Adrenal gland (tissue), 12 donors: ENCODE data around the gene SLPI. TPM values are rescaled to one million over a fixed set of nuclear protein-coding genes. Genes with fewer than 3 reads are reported as not detected.

Experiments
- DNase-seq, 7 donors: peaks; one replicate each; pipeline ENCODE4 v3.0.0-alpha.2; 2019 to 2020
- H3K27ac ChIP-seq, 5 donors: fragments of 200-600 bp; sonication (generic) in 4 of 5; 1 replicate in 3 of 5; 2 replicates in 2 of 5; pipeline versions ENCODE4 v1.5.1 to v1.8.0; 2016 to 2020; ENCODE audit warnings: mild to moderate bottlenecking in 1 of 5
- H3K27me3 ChIP-seq: fragments of 200-600 bp; 2 replicates; pipeline ENCODE4 v1.8.0; 2021
- H3K36me3 ChIP-seq, 2 donors: fragments of 200-600 bp; replicated peaks in 1 of 2; 1 replicate in 1 of 2; 2 replicates in 1 of 2; pipeline versions ENCODE4 v1.5.1 to v1.8.0; 2018 to 2022
- H3K4me1 ChIP-seq, 2 donors: fragments of 200-600 bp; replicated peaks in 1 of 2; 1 replicate in 1 of 2; 2 replicates in 1 of 2; pipeline versions ENCODE4 v1.5.1 to v1.8.0; 2018 to 2021
- H3K4me3 ChIP-seq, 4 donors: fragments of 200-600 bp; sonication (generic) in 3 of 4; one replicate each; pipeline ENCODE4 v1.5.1; 2016 to 2018
- H3K9me3 ChIP-seq, 3 donors: fragments of 200-600 bp; sonication (generic) in 1 of 3; replicated peaks in 1 of 3; 1 replicate in 2 of 3; 2 replicates in 1 of 3; pipeline versions ENCODE4 v1.5.1 to v1.8.0; 2016 to 2021
- POLR2A ChIP-seq, 2 donors: fragments of 450-650 bp; IDR thresholded peaks; one replicate each; pipeline ENCODE4 v1.6.1; 2017; ENCODE audit warnings: antibody characterized with exemption in 2 of 2, mild to moderate bottlenecking in 2 of 2, moderate library complexity in 1 of 2
- WGBS, 4 donors: extraction: QIAGEN DNeasy Blood & Tissue Kit in 2 of 4; methylation state at CpG; one replicate each; pipeline versions ENCODE4 v1.1.5 to v1.1.7; 2013 to 2017; 5-methylcytosine and 5-hydroxymethylcytosine counted together
- intact Hi-C, 2 donors: fragments of 100-400 bp; cut with DNase I; formaldehyde crosslinking; loops; one replicate each; pipeline versions ENCODE4 v1.14.1 to v1.15.0; 2022 to 2023
- polyA plus RNA-seq, 3 donors: library from polyadenylated mRNA; stranded (reverse); fragments of 200-250 nt in 2 of 3; fragments of 350-450 nt in 1 of 3; fragmentation: Illumina TruSeq in 1 of 3; extraction: RNeasy Lipid Tissue Mini Kit (QIAGEN cat#74804) in 1 of 3; gene quantifications; one replicate each; pipeline ENCODE4 v1.2.3, GENCODE V29; 2013 to 2014
- total RNA-seq, 9 donors: library from RNA; depleted of rRNA in 4 of 9; stranded (reverse); fragments of >200 nt in 4 of 9; fragments of 120-200 nt in 1 of 9; fragmentation: NEBNext Ultra II Directional in 1 of 9; extraction: Animal tissue kit (Norgen Biotek cat#: 25700) in 1 of 9; gene quantifications; one replicate each; pipeline versions ENCODE4 v1.1.0 to v1.2.4, GENCODE V29; 2013 to 2023
- TF ChIP-seq, protein P1 (sequence below), 6 experiments: fragments of 450-650 bp in 4 of 6; fragments of 200-600 bp in 2 of 6; sonication (generic) in 1 of 6; IDR thresholded peaks; 1 replicate in 5 of 6; 2 replicates in 1 of 6; pipeline versions ENCODE4 v1.5.1 to v1.8.0; 2016 to 2021; ENCODE audit warnings: antibody characterized with exemption in 6 of 6, mild to moderate bottlenecking in 2 of 6, moderate library complexity in 1 of 6
- donor health status: healthy with polysubstance abuse.
- donor health status: Bipolar disorder and iron deficiency.
- donor health status: DM: yes; HTN: yes; CAD: no.
- donor health status: DM: no; HTN: no; CAD: no.
- donor health status: DM: no; HTN: no; CAD: no.
- donor health status: DM: yes; HTN: yes; CAD: no.

Gene SLPI
- total and polyA plus RNA-seq, 12 donors = 1.8 to 33.7 (median 6.6) TPM; not detected in 3

DNA sequence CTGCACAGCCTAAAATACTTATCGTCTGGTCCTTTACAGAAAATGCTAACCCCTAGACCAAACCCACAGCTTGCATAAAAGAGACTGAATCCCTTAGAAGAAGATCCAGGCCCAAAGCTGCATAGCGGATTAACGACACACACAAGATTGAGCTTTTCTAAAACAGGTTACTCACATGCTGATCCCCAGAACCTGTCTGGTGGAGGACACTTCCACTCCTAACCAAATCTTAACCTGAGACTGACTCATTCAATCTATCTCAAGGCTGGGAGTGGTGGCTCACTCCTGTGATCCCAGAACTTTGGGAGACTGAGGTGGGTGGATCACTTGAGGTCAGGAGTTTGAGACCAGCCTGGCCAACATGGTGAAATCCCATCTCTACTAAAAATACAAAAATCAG, 2.8 kb upstream of the SLPI start:
- intact Hi-C loops = no loop called here
- no peaks in the 10 kb centered on the region for H3K4me1 ChIP-seq
- no peak overlapping the region for H3K4me3 ChIP-seq
- 60 to 91% (median 79%) methylated on average over 3 of the region's 3 CpGs for WGBS, 4 donors
- H3K27ac ChIP-seq = no peak overlapping the region
- no peaks in the 10 kb centered on the region for H3K36me3 ChIP-seq
- H3K9me3 ChIP-seq = no peaks in the 10 kb centered on the region
- peaks cover 18% of the 10 kb centered on the region for H3K27me3 ChIP-seq
- no peak for DNase-seq
- TF ChIP-seq POLR2A (IDR thresholded peaks at IDR 0.05) = no peak

DNA sequence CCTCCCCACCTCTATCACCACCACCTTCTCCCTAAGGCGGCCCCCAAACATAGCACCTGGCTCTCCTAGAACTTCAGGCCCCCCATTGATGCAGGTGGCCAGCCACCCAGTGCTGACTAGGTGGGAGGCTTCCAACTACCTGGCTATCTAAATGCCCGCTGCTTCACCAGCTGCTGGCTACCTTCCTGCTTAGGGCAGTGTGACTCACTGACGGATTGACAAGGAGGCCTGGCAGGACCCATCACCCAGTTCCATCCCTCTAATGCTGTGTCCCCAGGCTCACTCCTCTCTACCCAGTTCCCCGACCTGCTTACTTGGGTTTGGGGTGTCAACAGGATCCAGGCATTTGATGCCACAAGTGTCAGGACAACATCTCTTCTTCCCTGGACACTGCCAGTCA, 1.1 kb downstream of the SLPI start:
- no peak overlapping the region for H3K4me3 ChIP-seq
- intact Hi-C loops = no loop called here

DNA sequence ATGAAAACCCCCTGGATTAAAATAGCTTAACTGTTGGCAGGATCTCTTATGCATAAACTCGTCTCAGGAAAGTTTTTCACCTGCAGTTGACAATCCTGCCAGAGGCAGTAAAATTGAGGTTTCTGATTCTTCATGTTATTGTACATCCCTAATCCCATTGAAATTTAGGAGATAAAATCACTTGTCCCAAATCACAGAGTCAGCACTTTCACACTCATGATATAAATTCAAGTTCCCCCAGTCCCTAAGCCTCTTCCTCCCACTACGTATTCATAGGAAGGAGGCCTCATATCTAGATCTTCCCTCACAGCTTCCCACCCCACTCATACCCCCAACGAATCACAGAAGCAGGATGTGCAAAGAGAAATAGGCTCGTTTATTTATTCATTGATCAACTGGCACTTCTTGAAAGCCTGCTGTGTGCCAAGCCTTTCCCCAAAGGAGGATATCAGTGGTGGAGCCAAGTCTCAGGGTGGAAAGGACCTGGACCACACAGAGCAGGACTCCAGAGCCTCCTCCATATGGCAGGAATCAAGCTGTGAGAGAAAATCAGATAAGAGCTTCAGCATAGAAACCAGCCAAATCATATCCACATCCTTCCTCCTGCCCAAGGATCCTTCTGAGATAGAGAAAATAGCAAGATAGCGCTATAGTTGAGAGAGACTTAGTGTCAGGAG, 2.3 kb downstream of the SLPI start:
- no peak for DNase-seq
- 42 to 54% (median 49%) methylated on average over 5 of the region's 5 CpGs for WGBS, 4 donors
- Histone ChIP-seq H3K36me3 (no peaks in the 10 kb centered on the region), H3K4me3 (no peak overlapping the region), H3K27ac (no peak overlapping the region), H3K9me3 (no peaks in the 10 kb centered on the region), H3K27me3 (peaks cover 8% of the 10 kb centered on the region), H3K4me1 (no peaks in the 10 kb centered on the region)
- TF ChIP-seq, protein P1, sequence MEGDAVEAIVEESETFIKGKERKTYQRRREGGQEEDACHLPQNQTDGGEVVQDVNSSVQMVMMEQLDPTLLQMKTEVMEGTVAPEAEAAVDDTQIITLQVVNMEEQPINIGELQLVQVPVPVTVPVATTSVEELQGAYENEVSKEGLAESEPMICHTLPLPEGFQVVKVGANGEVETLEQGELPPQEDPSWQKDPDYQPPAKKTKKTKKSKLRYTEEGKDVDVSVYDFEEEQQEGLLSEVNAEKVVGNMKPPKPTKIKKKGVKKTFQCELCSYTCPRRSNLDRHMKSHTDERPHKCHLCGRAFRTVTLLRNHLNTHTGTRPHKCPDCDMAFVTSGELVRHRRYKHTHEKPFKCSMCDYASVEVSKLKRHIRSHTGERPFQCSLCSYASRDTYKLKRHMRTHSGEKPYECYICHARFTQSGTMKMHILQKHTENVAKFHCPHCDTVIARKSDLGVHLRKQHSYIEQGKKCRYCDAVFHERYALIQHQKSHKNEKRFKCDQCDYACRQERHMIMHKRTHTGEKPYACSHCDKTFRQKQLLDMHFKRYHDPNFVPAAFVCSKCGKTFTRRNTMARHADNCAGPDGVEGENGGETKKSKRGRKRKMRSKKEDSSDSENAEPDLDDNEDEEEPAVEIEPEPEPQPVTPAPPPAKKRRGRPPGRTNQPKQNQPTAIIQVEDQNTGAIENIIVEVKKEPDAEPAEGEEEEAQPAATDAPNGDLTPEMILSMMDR (IDR thresholded peaks at IDR 0.05) = no peak
- no peak for TF ChIP-seq POLR2A (IDR thresholded peaks at IDR 0.05)
- intact Hi-C loops = no loop called here

More for the DNA sequence above, 1.1 kb downstream of the SLPI start:
- Histone ChIP-seq H3K27me3 (peaks cover 9% of the 10 kb centered on the region), H3K36me3 (no peaks in the 10 kb centered on the region), H3K27ac (no peak overlapping the region), H3K4me1 (no peaks in the 10 kb centered on the region), H3K9me3 (no peaks in the 10 kb centered on the region)
- no peak for TF ChIP-seq POLR2A (IDR thresholded peaks at IDR 0.05)
- TF ChIP-seq, protein P1 (IDR thresholded peaks at IDR 0.05) = no peak
- DNase-seq = no peak
- 64 to 93% (median 85%) methylated on average over 4 of the region's 4 CpGs for WGBS, 4 donors

DNA sequence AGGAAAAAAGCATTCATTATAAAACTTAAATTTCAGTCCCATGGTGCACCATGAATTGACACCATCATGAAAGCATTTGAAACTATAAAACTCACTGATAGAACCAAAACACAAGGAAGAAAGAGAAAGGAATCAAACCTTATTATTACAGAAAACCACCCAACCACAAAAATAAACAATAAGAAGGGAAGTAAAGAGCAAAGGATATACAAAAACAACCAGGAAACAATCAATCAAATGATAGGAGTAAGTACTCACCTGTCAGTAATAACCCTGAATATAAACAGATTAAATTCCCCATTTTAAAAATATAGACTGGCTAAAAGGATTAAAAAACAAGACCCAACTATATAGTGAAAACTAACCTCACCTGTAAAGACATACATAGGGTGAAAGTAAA, 5.8 kb downstream of the SLPI start:
- no peak overlapping the region for H3K4me3 ChIP-seq
- H3K27ac ChIP-seq = no peak overlapping the region
- intact Hi-C loops = no loop called here
- no peaks in the 10 kb centered on the region for H3K9me3 ChIP-seq
- no peak for DNase-seq
- H3K27me3 ChIP-seq = peaks cover 33% of the 10 kb centered on the region
- H3K4me1 ChIP-seq = no peaks in the 10 kb centered on the region
- no peaks in the 10 kb centered on the region for H3K36me3 ChIP-seq
- no peak for TF ChIP-seq POLR2A (IDR thresholded peaks at IDR 0.05)
- TF ChIP-seq, protein P1 (IDR thresholded peaks at IDR 0.05) = no peak

DNA sequence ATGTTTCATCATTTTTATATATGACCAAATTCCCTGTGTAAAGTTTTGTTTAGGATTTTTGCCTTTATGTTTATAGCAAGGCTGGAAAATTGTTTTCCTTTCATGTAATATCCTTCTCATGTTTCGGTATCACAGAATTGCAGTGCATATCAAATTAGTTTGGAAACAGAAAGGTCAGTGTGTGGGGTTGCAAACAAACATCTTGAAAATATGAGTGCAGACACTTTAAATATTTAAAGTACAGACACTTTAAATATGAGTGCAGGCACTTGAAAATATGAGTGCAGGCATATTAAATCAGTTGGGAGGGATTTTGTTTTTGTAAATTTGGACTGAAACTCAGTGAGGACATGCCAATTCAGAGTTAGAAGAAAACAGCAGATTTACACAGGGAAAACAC, 6.5 kb downstream of the SLPI start:
- no peak for DNase-seq
- intact Hi-C loops = no loop called here
- H3K4me3 ChIP-seq = no peak overlapping the region
- H3K4me1 ChIP-seq = no peaks in the 10 kb centered on the region
- no peak for TF ChIP-seq POLR2A (IDR thresholded peaks at IDR 0.05)
- TF ChIP-seq, protein P1 (IDR thresholded peaks at IDR 0.05) = no peak
- no peaks in the 10 kb centered on the region for H3K36me3 ChIP-seq
- peaks cover 30% of the 10 kb centered on the region for H3K27me3 ChIP-seq
- 69 to 77% (median 75%) methylated on average over 1 of the region's 1 CpG for WGBS, 4 donors
- no peaks in the 10 kb centered on the region for H3K9me3 ChIP-seq
- no peak overlapping the region for H3K27ac ChIP-seq
